Kidney epithelial cell (primary cell): ENCODE measurements around the gene NAT9. TPM values are rescaled to one million over a fixed set of nuclear protein-coding genes. Genes with fewer than 3 reads are reported as not detected.
A peak's percentile ranks its signal among the peaks of the same experiment; 100 is the strongest.

Experiments used
- DNase-seq: peaks from one replicate; pipeline ENCODE4 v3.0.0-alpha.2; 2010; ENCODE audit warnings: low read depth
- H3K27me3 ChIP-seq: 2 replicates; pipeline ENCODE4 v1.6.0; 2011; ENCODE audit warnings: low read length; ENCODE audit not compliant: control insufficient read depth, insufficient read depth
- H3K36me3 ChIP-seq: 2 replicates; pipeline ENCODE4 v1.5.1; 2011; ENCODE audit warnings: low read length; ENCODE audit not compliant: control insufficient read depth, insufficient read depth
- H3K4me3 ChIP-seq: 2 replicates; pipeline ENCODE4 v1.5.1; 2011; ENCODE audit warnings: low read depth, mild to moderate bottlenecking, control low read depth, low read length
- CTCF ChIP-seq: IDR thresholded peaks from 2 replicates; pipeline ENCODE4 v1.5.1; 2011; ENCODE audit warnings: mild to moderate bottlenecking, moderate library complexity, low read length, control low read depth, inconsistent platforms; ENCODE audit not compliant: insufficient read depth, poor library complexity, severe bottlenecking
- total RNA-seq: library from RNA; depleted of rRNA; stranded (reverse); fragments of >200 nt; gene quantifications from 2 replicates; pipeline ENCODE4 v1.2.3, GENCODE V29; 2015

Gene NAT9
- total RNA-seq, 1 donor from 2014 or later = 30.7 TPM

- Histone ChIP-seq H3K27me3 (no peaks in the 10 kb centered on the region), H3K36me3 (peaks cover 2% of the 10 kb centered on the region), H3K4me3 (no peak overlapping the region)
- TF ChIP-seq CTCF = peak; percentile 87
- no peak for DNase-seq
Measured at GRCh38 chr17:74770498-74771318, 5.4 kb downstream of the NAT9 start.

GRCh38 chr17:74769856-74770497, 6.2 kb downstream of the NAT9 start:
- no peak for TF ChIP-seq CTCF
- Histone ChIP-seq H3K4me3 (no peak overlapping the region), H3K36me3 (peaks cover 2% of the 10 kb centered on the region), H3K27me3 (no peaks in the 10 kb centered on the region)
- DNase-seq = no peak

- no peak for TF ChIP-seq CTCF
- peaks cover 2% of the 10 kb centered on the region for H3K36me3 ChIP-seq
- no peak for DNase-seq
- H3K4me3 ChIP-seq = no peak overlapping the region
- no peaks in the 10 kb centered on the region for H3K27me3 ChIP-seq
Measured at GRCh38 chr17:74769266-74769855, 6.8 kb downstream of the NAT9 start.

- TF ChIP-seq CTCF = no peak
- Histone ChIP-seq H3K4me3 (no peak overlapping the region), H3K36me3 (peaks cover 2% of the 10 kb centered on the region), H3K27me3 (no peaks in the 10 kb centered on the region)
- no peak for DNase-seq
Measured at GRCh38 chr17:74768763-74769114, 7.4 kb downstream of the NAT9 start.

- no peaks in the 10 kb centered on the region for H3K27me3 ChIP-seq
- H3K4me3 ChIP-seq = no peak overlapping the region
- H3K36me3 ChIP-seq = peaks cover 2% of the 10 kb centered on the region
- DNase-seq = no peak
- no peak for TF ChIP-seq CTCF
Measured at GRCh38 chr17:74768069-74768762, 7.9 kb downstream of the NAT9 start.
